NK-92 treated with Interleukin-12 subunit alpha and Interleukin-12 subunit beta, amount 100 ng/mL, for 24 hours (cell line): ENCODE measurements around the gene RPAIN.

ENCODE experiments used
- DNase-seq: peaks from one replicate; lab custom pipeline; 2025; lab: John Stamatoyannopoulos, UW

The RPAIN gene

GRCh38 chr17:5419959-5420653 is at the start of gene RPAIN:
TSS of gene RPAIN (plus strand) at chr17:5420182. CDS start at chr17:5420211, 29 bp downstream.
- peak; percentile 69 for DNase-seq

- DNase-seq: no peak
These were observed 49.6 kb upstream of the RPAIN start for GRCh38 chr17:5370411-5370810.

GRCh38 chr17:5373112-5373511 is 46.9 kb upstream of the RPAIN start:
- no peak for DNase-seq

- DNase-seq: no peak
These were observed 41.3 kb upstream of the RPAIN start for GRCh38 chr17:5378566-5379207.

GRCh38 chr17:5379351-5380107 is 40.5 kb upstream of the RPAIN start:
- no peak for DNase-seq

GRCh38 chr17:5380491-5381135 is 39.4 kb upstream of the RPAIN start:
- DNase-seq: no peak

- DNase-seq: no peak
These were observed 38.4 kb upstream of the RPAIN start for GRCh38 chr17:5381542-5381941.

GRCh38 chr17:5391678-5392077 is 28.3 kb upstream of the RPAIN start:
- DNase-seq: no peak

GRCh38 chr17:5396612-5397011 is 23.4 kb upstream of the RPAIN start:
- DNase-seq: no peak

- DNase-seq: no peak
These were observed 20.2 kb upstream of the RPAIN start for GRCh38 chr17:5399767-5400166.

GRCh38 chr17:5405400-5405799 is 14.6 kb upstream of the RPAIN start:
- DNase-seq: no peak

GRCh38 chr17:5408186-5408585 is 11.8 kb upstream of the RPAIN start:
- DNase-seq: no peak

- DNase-seq: no peak
These were observed 9.2 kb upstream of the RPAIN start for GRCh38 chr17:5410594-5411272.

GRCh38 chr17:5413682-5414081 is 6.3 kb upstream of the RPAIN start:
- no peak for DNase-seq

GRCh38 chr17:5416901-5417300 is 3.1 kb upstream of the RPAIN start:
- no peak for DNase-seq

GRCh38 chr17:5418858-5419355 is 1.1 kb upstream of the RPAIN start:
- peak; percentile 41 for DNase-seq

GRCh38 chr17:5419356-5419958 is 525 bp upstream of the RPAIN start, which contains the start of gene NUP88:
TSS of gene NUP88 (minus strand) at chr17:5419662. CDS start at chr17:5419650, 12 bp downstream.
- peak; percentile 89 for DNase-seq

GRCh38 chr17:5422505-5422904 is 2.5 kb downstream of the RPAIN start:
- DNase-seq: no peak

- no peak for DNase-seq
These were observed 4.9 kb downstream of the RPAIN start for GRCh38 chr17:5424909-5425308.

- no peak for DNase-seq
These were observed 5.8 kb downstream of the RPAIN start for GRCh38 chr17:5425826-5426225.

GRCh38 chr17:5429191-5429887 is 9.4 kb downstream of the RPAIN start:
- no peak for DNase-seq
